ENCODE results near the gene ORC3. TPM values are rescaled to one million over a fixed set of nuclear protein-coding genes. Genes with fewer than 3 reads are reported as not detected.
"Not testable (repeated sequence)": the region's sequence is repeated elsewhere in the genome, so short reads cannot be mapped to it uniquely, and the experiment has no call there.

The ORC3 gene
- total RNA-seq, 1 experiment from 2014 or later, result 25.7 TPM

DNA sequence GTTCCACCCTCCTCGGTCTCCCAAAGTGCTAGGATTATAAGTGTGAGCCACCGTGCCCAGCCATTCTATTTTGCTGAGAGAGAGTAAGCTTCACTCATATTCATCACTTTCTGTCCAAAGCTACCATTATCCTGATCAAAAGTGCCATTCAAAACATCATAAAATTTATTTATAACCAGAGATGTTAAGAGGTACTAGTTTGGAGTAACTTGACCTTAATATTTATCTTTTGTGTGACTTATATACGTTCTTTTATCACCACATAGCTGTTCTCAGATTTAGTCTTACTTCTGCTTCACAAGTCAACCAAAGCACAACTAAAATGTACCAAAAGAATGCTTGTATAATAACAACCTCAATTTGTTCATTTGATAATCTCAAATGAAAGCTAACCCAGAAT, 94.0 kb downstream of the ORC3 start:
- H3K9ac ChIP-seq (ENCODE audit: low read length), result no peak overlapping the region

DNA sequence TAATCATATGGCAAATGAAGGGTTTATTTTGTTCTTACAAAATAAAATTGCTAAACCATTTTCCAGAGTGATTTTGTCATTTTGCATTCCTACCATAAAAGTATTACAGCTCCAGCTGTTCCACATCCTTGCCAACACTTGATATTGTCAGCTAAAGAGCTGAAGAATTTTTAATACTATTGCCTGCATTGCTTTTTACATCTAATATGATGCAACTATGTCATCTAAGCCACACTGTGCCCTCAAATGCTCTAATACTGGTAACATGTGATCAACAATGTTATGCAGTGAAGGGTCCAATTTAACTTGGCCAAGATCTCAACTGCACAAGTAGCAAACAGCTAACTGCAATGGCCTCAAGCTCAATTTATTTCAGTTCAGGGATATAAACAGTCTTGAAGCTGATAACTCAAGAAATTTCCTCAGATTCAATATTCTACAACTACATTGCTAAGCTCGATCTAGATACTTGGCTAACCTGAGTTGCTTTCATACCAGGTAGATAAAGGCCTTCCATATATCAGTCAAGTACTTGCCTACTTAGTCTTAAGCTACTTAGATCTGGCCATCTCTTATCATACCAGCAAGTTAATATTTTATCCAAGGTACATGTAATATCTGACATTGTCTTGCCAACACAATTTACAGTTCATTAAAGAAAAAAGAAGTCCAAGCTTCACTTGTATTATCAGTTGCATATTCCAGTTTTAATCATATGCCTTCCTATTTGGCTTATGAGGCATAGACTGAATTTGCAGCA, 95.1 kb downstream of the ORC3 start:
- ChIA-PET CTCF (no interaction called here), POLR2A (ENCODE audit: unreplicated experiment) (no interaction called here)
- Histone ChIP-seq H4K20me1 (ENCODE audit: low read length) (peaks cover 55% of the 10 kb centered on the region), H3K9ac (ENCODE audit: low read length) (no peak overlapping the region), H3K27ac (ENCODE audit: low read length) (no peak overlapping the region), H3K27me3 (ENCODE audit: low read length) (no peaks in the 10 kb centered on the region), H3K4me2 (ENCODE audit: low read length) (no peak overlapping the region), H3K79me2 (ENCODE audit: low read length) (peaks cover 96% of the 10 kb centered on the region), H3K36me3 (ENCODE audit: low read depth, low read length) (no peaks in the 10 kb centered on the region; the same call in 1 of the 2 replicates), H3K4me3 (ENCODE audit: low read length) (no peak overlapping the region), H3F3A (ENCODE audit: low read length, unreplicated experiment) (no peaks in the 10 kb centered on the region), H3K4me1 (ENCODE audit: insufficient read depth, low read length) (peaks cover 22% of the 10 kb centered on the region), H3K9me3 (ENCODE audit: low read length) (no peaks in the 10 kb centered on the region), H3K9me2 (replicated peaks; ENCODE audit: low read length) (no peaks in the 10 kb centered on the region), H2AFZ (ENCODE audit: low read length) (no peak overlapping the region)
- TF ChIP-seq, protein P1, sequence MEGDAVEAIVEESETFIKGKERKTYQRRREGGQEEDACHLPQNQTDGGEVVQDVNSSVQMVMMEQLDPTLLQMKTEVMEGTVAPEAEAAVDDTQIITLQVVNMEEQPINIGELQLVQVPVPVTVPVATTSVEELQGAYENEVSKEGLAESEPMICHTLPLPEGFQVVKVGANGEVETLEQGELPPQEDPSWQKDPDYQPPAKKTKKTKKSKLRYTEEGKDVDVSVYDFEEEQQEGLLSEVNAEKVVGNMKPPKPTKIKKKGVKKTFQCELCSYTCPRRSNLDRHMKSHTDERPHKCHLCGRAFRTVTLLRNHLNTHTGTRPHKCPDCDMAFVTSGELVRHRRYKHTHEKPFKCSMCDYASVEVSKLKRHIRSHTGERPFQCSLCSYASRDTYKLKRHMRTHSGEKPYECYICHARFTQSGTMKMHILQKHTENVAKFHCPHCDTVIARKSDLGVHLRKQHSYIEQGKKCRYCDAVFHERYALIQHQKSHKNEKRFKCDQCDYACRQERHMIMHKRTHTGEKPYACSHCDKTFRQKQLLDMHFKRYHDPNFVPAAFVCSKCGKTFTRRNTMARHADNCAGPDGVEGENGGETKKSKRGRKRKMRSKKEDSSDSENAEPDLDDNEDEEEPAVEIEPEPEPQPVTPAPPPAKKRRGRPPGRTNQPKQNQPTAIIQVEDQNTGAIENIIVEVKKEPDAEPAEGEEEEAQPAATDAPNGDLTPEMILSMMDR (conservative IDR thresholded peaks at IDR 0.05; ENCODE audit: low read depth, low read length), result no peak
- TF ChIP-seq EZH2phosphoT487 (IDR thresholded peaks at IDR 0.05; ENCODE audit: borderline replicate concordance, low read length) (no peak), EZH2 (IDR thresholded peaks at IDR 0.05; ENCODE audit: low read length, unreplicated experiment) (no peak)
- no peak for DNase-seq
- ATAC-seq, result no peak
- BruUV-seq (replicated peaks), result no TSS peak
- intact Hi-C loops (cut with micrococcal nuclease), result no loop called here

More for the DNA sequence above, 94.0 kb downstream of the ORC3 start:
- Histone ChIP-seq H2AFZ (ENCODE audit: low read length) (no peak overlapping the region), H3K4me2 (ENCODE audit: low read length) (no peak overlapping the region), H3K27me3 (ENCODE audit: low read length) (no peaks in the 10 kb centered on the region), H3K36me3 (ENCODE audit: low read depth, low read length) (no peaks in the 10 kb centered on the region; the same call in 1 of the 2 replicates), H4K20me1 (ENCODE audit: low read length) (peaks cover 51% of the 10 kb centered on the region), H3K9me3 (ENCODE audit: low read length) (no peaks in the 10 kb centered on the region), H3K4me1 (ENCODE audit: insufficient read depth, low read length) (peaks cover 22% of the 10 kb centered on the region), H3K79me2 (ENCODE audit: low read length) (peaks cover 95% of the 10 kb centered on the region), H3K4me3 (ENCODE audit: low read length) (no peak overlapping the region), H3K9me2 (replicated peaks; ENCODE audit: low read length) (no peaks in the 10 kb centered on the region), H3F3A (ENCODE audit: low read length, unreplicated experiment) (no peaks in the 10 kb centered on the region), H3K27ac (ENCODE audit: low read length) (no peak overlapping the region)
- ATAC-seq (no peak), DNase-seq (no peak)
- BruUV-seq (replicated peaks), result no TSS peak
- ChIA-PET CTCF (no interaction called here), POLR2A (ENCODE audit: unreplicated experiment) (no interaction called here)
- intact Hi-C loops (cut with micrococcal nuclease), result no loop called here
- TF ChIP-seq, protein P1 (conservative IDR thresholded peaks at IDR 0.05; ENCODE audit: low read depth, low read length), result no peak
- TF ChIP-seq EZH2 (IDR thresholded peaks at IDR 0.05; ENCODE audit: low read length, unreplicated experiment), result no peak
- no peak for TF ChIP-seq EZH2phosphoT487 (IDR thresholded peaks at IDR 0.05; ENCODE audit: borderline replicate concordance, low read length)

DNA sequence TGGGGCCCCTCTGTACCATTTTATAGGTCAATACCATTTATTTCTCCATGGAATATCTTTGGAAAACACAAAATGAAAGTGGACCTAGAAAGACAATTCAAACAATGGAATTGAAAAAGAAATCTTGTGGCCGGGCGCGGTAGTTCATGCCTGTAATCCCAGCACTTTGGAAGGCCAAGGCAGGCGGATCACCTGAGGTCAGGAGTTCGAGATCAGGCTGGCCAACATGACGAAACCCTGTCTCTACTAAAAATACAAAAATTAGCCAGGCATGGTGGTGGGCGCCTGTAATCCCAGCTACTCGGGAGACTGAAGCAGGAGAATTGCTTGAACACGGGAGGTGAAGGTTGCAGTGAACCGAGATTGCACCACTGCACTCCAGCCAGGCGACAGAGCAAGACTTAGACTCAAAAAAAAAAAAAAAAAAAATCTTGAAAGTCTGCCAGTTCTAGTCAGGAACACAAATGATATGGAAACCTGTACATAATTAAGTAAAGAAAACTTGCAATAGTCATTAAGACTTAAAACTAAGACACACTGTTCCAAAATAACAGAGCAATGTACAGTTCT, 96.8 kb downstream of the ORC3 start:
- H3K4me3 ChIP-seq (ENCODE audit: low read length); intact Hi-C loops (cut with micrococcal nuclease); CTCF ChIA-PET; H3K4me2 ChIP-seq (ENCODE audit: low read length); H2AFZ ChIP-seq (ENCODE audit: low read length); H3K36me3 ChIP-seq (ENCODE audit: low read depth, low read length); H3K27ac ChIP-seq (ENCODE audit: low read length); DNase-seq; H3K9ac ChIP-seq (ENCODE audit: low read length); POLR2A ChIA-PET (ENCODE audit: unreplicated experiment); H3F3A ChIP-seq (ENCODE audit: low read length, unreplicated experiment); ATAC-seq; BruUV-seq (replicated peaks); H3K9me3 ChIP-seq (ENCODE audit: low read length); H3K9me2 ChIP-seq (replicated peaks; ENCODE audit: low read length); H3K27me3 ChIP-seq (ENCODE audit: low read length): not testable (repeated sequence)
- Histone ChIP-seq H3K4me1 (ENCODE audit: insufficient read depth, low read length) (peaks cover 21% of the 10 kb centered on the region), H3K79me2 (ENCODE audit: low read length) (peaks cover 100% of the 10 kb centered on the region), H4K20me1 (ENCODE audit: low read length) (peaks cover 63% of the 10 kb centered on the region)

Data from PC-3 (cell line).